GM21723 (cell line): ENCODE measurements around the gene ZNF333.
"Not testable (repeated sequence)": the region's sequence is repeated elsewhere in the genome, so short reads cannot be mapped to it uniquely, and the experiment has no call there.

Source experiments
- ATAC-seq: cut with Tn5 transposase; IDR thresholded peaks from one replicate; pipeline ENCODE4 v1.9.1; 2021; ENCODE audit warnings: mild to moderate bottlenecking, moderate library complexity; ENCODE audit not compliant: unreplicated experiment

The ZNF333 gene

GRCh38 chr19:14695471-14695870 lies 5.6 kb downstream of the ZNF333 start:
- ATAC-seq: no peak

- no peak for ATAC-seq
Measured at GRCh38 chr19:14699641-14700040, 9.8 kb downstream of the ZNF333 start.

DNA sequence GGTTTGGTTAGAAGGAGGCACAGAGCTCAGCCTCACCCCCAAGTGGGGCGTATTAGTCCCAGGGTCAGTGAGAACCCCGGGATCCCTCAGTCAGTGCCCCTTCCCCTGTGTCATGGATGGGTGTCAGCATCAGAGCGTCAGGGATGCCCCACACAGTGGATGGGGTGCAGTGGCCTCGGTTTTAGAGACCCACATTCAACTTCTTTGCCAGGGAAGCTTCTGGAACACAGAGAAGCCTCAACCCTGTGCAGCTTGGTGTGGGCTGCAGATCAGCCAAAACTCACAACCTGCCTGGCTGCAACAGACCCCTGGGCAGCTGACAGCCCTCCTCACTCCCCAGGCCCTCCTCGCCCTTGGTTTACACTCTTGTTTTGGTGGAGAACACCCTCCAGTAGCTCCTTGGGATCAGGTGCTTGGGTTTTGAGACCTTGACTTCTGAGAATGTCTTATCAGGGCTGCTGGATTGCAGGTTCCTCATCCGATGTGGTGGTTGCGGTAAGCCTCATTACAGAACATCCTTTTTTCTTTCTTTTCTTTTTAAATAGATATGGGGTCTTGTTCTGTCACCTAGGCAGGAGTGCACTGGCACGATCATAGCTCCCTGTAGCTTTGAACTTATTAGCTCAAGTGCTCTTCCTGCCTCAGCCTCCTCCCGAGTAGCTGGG lies 11.0 kb downstream of the ZNF333 start:
- no peak for ATAC-seq

DNA sequence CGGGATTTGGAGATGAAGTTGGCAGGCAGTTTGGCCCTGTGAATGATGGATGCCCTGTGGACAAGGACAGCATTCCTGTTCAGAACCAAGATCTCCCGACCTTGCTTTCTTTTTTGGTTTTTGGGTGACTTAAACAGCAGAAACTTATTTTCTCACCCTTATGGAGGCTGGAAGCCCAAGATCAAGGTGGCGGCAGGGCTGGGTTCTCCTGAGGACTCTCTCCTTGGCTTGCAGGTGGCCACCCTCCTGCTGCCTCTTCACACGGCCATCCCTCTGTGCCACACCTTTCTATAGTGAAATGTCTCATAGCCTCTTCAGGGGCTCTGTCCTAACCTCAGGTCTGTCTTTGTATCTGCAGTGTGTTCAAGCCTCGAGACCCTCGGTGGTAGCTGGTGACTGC lies 14.0 kb downstream of the ZNF333 start:
- ATAC-seq: no peak

GRCh38 chr19:14704450-14704849 lies 14.6 kb downstream of the ZNF333 start:
- ATAC-seq: no peak

DNA sequence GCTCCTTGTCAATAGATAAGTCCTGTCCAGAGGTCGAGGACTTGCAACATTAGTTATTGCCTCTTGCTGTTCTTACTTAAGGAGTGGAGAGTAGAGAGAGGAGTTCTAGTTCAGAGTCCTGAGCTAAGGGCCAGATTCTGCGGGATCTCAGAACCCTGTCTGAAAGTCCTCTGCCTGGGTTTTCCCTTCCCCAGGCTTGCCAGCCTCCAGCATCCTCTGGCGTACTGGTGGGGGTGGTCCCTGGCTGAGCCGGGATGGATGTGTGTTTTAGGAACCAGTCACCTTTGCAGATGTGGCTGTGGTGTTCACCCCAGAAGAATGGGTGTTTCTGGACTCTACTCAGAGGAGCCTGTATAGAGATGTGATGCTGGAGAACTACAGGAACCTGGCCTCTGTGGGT lies 26.0 kb downstream of the ZNF333 start:
- ATAC-seq: no peak

DNA sequence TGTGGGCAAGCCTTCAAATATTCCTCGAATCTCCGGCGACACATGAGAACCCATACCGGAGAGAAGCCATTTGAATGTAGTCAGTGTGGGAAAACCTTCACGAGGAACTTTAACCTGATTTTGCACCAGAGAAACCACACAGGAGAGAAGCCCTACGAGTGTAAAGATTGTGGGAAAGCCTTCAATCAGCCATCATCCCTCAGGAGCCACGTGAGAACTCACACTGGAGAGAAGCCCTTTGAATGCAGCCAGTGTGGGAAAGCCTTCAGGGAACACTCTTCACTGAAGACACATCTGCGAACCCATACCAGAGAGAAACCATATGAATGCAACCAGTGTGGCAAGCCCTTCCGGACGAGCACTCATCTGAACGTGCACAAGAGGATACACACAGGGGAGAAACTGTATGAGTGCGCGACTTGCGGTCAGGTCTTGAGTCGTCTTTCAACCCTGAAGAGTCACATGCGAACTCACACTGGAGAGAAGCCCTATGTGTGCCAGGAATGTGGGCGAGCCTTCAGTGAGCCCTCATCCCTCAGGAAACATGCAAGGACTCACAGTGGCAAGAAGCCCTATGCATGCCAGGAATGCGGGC lies 28.8 kb downstream of the ZNF333 start:
- ATAC-seq: no peak

GRCh38 chr19:14719162-14719561 lies 29.3 kb downstream of the ZNF333 start:
- no peak for ATAC-seq

DNA sequence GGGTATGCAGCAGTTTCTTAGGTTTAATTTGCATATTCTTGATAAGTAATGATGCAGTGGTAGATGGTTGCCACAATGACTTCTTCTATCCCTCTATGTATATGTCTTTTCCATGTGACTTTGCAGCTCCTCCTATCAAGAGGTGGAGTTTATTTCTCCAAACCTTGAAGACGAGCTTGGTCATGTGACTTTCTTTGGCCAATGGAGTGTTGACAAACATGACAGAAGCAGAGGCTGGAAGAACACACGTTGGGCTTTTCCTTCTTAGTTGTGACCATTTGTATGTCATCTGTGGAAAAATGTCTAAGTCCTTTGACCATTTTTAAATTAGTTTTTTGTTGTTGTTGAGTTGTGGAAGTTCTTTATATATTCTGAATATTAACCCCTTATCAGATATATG lies 32.3 kb downstream of the ZNF333 start:
- no peak for ATAC-seq

DNA sequence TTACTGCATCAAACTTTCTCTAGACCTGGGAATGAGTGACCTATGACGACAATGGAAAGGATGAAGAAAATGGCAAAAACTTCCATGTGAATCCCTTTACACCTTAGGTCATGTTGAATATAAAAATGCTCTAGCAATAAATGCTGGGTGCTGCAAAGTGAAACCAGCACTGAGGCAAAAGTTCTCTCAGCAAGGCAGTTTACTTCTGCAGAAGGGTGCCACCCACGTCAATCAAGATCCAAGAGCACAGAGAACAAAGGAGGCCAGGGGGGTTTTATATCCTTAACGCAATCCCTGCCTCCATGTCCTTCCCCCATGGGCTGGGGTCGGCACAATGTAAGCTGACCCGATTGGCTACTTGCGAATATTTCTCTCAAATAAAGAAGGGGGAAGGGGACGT lies 38.7 kb downstream of the ZNF333 start:
- ATAC-seq: no peak

GRCh38 chr19:14731200-14731599 lies 41.4 kb downstream of the ZNF333 start:
- ATAC-seq: no peak

DNA sequence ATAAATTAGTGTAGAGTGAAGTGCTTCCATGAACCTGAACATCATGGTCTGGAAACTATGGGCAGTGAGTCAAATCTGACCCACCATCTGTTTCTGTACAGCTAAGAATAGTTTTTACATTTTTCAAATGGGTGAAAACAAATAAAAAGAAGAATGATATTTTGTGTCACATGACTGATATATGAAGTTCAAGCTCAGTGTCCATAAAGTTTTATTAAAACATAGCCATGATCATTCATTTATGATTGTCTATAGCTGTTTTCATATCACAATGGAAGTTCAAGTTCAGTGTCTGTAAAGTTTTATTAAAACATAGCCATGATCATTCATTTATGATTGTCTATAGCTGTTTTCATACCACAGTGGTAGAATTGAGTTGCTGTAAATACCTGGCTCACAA lies 42.7 kb downstream of the ZNF333 start:
- no peak for ATAC-seq

DNA sequence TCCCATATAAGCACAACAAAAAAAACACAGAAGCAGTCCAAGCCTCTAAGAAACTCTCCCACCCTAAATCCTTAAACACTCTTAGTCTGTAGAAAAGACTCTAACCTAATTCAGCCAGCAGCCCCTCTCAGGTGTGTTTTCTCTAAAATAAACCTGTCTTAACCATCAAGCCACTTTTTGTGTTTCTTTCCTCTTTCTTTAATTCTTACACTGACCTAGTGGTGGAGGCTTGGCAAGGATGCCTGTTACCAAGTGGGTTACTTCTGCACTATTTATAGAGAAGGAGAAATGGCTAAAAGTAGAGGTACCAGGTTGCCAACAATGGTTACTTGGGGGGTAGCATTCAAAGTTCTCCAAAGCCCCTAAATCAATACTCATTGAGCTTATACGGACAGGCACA lies 43.7 kb downstream of the ZNF333 start:
- no peak for ATAC-seq

GRCh38 chr19:14735915-14736314 lies 46.1 kb downstream of the ZNF333 start:
- no peak for ATAC-seq

GRCh38 chr19:14746886-14747285 lies 57.0 kb downstream of the ZNF333 start:
- no peak for ATAC-seq

- no peak for ATAC-seq
Measured at GRCh38 chr19:14748601-14749000, 58.8 kb downstream of the ZNF333 start.

DNA sequence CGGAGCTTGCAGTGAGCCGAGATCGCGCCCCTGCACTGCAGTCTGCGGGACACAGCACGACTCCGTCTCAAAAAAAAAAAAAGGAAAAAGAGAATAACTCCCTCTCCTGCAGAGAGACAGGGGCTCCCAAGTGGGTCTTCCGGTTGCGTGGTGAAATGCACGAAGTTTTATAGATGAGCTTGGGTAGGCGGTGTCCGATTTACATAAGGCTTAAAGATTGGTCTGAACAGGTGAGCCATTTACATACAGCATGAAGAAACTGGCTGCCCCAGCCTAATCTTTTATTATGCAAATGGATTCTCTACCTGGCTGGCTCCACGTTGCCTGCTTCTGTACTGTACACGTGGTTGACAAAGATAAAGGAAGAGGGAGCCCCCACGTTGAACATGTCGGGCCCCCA lies 69.0 kb downstream of the ZNF333 start:
- ATAC-seq: no peak

DNA sequence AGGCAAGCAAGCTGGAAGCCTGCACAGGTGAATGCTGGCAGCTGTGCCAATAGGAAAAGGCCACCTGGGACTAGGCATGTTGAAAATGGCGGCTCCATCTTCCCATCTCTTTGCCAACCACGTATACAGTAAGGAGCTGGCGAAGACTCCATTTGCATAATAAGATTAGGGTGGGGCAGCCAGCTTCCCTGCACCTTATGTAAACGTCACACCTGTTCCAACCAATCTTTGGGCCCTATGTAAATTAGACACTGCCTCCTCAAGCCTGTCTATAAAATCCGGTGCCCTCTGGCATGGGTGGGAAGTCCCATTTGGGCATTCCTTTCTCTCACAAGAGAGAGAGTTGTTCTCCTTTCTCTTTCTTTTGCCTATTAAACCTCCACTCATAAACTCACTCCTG lies 71.8 kb downstream of the ZNF333 start:
- ATAC-seq: no peak

DNA sequence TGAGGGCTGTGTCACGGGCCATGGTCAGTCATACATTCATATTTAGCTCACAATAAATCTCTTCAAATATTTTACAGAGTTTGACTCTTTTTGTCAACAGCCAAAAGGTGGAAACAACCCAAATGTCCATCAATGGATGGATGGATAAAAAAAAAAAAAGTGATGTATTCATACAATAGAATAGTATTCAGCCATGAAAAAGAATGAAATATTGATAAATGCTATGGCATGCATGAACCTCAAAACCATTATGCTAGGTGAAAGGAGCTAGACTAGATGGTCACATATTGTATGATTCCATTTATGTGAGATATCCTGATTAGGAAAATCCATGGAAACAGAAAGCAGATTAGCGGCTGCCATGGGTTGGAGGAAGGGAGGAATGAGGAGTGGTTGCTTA lies 72.3 kb downstream of the ZNF333 start:
- no peak for ATAC-seq

- ATAC-seq: no peak
Measured at GRCh38 chr19:14763497-14764145, 73.8 kb downstream of the ZNF333 start.

DNA sequence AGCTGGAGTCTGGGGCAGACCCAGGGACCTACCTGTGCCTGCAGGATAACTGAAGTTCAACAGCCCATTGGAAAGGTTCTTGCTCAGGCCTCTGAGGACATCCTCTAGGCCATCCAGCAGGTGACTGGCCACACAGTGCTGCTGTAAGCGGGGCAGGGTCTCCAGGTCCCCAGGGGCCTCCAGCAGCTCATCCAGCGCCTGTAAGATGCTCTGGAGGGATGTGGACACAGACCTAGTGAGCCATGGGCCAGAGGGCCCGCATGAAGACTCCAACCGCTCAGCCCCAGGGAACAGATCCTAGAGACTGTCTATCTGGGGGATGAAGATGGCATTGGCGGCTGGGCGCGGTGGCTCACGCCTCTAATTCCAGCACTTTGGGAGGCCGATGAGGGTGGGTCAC lies 74.6 kb downstream of the ZNF333 start:
- no peak for ATAC-seq

DNA sequence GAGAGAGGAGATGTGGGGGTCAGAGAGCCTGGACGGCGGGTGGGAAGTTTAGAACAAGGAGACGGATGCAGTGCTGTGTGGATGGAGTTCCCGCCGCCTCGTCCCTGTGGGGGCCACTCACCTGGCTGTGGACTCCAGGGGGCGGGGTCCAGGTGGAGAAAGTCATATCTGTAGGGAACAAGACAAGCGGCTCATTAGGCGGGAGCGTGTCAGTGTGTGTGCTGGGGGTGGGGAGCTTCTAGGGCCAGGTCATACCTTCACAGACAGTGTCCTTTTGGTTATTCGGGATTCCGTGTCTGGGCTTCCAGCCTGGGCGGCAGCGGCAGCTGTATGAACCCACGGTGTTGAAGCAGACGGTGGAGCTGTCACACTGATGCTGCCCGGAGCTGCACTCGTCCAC lies 75.6 kb downstream of the ZNF333 start:
- not testable (repeated sequence) for ATAC-seq

GRCh38 chr19:14765841-14766240 lies 76.0 kb downstream of the ZNF333 start:
- not testable (repeated sequence) for ATAC-seq
